ENCODE measurements around the gene EPB41L3.

DNA sequence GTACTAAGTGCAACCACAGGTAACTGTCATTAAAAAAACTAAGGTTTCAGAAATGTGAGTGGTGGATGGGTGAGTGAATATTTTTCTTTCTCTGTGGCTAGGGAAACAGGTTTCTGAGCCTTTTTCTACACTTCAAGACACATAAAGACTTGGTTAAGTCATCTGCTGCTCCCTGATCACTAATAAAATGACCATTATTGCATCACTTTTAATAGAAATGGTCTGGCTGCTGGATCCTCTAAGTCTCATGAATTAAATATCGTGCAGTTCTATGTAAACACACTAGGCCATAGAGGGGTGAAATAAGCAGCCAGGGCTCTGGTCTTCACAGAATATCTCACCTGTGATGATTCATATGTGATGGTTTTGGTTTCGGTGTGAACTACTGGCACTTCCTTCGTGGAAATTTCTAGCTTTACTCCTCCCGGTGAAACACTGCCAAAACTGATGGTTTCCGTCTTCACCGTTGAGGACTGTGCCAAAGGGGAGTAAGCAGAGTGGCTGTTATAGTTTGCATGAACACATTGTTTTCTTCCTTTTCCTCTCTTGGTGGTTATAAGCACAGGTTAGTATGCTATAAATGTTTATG is 147.8 kb downstream of the EPB41L3 start:
- TF ChIP-seq, protein P1, sequence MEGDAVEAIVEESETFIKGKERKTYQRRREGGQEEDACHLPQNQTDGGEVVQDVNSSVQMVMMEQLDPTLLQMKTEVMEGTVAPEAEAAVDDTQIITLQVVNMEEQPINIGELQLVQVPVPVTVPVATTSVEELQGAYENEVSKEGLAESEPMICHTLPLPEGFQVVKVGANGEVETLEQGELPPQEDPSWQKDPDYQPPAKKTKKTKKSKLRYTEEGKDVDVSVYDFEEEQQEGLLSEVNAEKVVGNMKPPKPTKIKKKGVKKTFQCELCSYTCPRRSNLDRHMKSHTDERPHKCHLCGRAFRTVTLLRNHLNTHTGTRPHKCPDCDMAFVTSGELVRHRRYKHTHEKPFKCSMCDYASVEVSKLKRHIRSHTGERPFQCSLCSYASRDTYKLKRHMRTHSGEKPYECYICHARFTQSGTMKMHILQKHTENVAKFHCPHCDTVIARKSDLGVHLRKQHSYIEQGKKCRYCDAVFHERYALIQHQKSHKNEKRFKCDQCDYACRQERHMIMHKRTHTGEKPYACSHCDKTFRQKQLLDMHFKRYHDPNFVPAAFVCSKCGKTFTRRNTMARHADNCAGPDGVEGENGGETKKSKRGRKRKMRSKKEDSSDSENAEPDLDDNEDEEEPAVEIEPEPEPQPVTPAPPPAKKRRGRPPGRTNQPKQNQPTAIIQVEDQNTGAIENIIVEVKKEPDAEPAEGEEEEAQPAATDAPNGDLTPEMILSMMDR (IDR thresholded peaks at IDR 0.05), result no peak
- no peak for TF ChIP-seq POLR2AphosphoS5 (IDR thresholded peaks at IDR 0.05)
